ENCODE results near the gene PLCL1.

Gene PLCL1

DNA sequence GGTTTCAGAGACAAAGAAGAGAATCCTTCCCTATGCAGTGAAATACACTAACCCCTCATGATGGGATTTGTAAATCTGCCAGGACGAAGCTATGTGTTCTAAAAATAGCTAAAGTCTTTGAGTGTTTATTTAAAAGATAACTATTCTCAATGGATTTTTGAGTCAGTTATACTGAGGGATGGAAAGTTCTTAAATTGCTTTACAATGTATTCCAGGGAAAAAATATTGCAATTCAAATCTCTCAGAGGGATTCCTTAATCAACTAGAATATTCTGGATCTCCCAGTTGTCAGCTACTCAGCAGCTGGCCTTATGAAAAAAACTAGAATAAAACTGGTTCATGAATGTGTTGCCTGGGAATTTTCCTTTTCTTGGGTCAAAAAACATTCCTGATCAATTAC, 312.4 kb downstream of the PLCL1 start:
- no peak for DNase-seq (ENCODE audit: low read depth)

DNA sequence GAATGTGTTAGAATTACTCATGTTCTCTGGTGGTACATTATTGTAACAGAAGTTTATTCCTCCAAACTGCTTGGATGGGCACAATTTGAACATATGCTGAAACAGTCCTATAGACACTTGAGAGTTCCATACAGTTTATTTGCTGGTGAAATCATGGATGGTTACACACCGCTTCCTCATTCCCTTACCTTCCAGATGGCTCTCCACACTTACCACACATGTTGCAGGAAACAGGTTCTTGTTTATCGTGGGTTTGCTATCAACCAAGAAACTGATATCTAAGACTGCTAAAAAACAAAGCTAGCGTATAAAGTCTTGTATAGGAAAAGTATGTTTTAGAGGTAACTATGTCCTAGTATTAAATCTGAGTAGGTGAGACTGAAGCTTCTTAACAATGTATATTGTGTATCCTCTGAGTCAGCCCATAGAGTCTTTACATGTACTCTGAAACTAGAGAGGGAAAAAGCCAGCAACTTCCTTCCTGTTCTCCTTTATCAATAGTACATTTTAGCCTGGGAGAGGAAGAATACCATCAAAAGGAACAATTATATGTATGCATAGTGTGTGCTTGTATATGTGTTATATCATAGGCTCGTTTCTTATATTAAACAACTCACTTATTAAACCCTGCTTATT, 313.1 kb downstream of the PLCL1 start:
- DNase-seq (ENCODE audit: low read depth): peak; percentile 1

DNA sequence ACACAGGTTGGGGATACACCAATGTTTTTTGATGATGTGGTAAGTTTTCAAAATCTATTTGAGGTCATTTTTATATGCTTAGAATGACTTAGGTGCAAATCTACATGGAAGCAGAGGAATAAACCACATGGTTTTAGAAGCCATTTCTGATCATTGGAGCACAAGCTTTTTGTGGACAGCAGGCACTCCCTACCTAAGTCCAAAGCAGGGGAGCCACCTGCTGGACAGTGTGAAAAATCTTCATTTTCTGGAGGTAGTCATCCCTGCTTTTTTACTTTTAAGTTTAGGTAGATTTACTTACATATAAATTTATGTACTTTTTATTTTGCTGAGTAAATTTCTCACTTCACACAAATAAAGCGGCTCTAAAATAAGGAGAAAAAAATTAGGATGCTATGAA, 323.2 kb downstream of the PLCL1 start:
- DNase-seq (ENCODE audit: low read depth): peak; percentile 65

DNA sequence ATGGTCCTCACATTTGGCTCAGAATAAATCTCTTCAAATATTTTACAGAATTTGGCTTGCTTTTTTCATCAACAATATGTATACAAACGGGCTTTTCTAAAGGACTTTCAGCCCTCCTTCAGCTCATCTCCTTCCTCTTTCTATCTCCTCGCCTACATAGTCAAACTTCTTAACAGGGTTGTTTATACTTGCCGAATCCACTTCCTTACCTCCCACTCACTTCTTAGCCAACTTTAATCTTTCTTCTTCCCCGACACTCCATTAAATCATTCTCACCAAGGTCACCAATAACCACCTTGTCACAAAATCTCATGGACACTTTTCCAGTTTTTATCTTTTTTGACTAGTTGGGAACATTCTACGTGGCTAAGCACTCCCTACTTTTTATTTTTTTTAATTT, 325.2 kb downstream of the PLCL1 start:
- no peak for DNase-seq (ENCODE audit: low read depth)

DNA sequence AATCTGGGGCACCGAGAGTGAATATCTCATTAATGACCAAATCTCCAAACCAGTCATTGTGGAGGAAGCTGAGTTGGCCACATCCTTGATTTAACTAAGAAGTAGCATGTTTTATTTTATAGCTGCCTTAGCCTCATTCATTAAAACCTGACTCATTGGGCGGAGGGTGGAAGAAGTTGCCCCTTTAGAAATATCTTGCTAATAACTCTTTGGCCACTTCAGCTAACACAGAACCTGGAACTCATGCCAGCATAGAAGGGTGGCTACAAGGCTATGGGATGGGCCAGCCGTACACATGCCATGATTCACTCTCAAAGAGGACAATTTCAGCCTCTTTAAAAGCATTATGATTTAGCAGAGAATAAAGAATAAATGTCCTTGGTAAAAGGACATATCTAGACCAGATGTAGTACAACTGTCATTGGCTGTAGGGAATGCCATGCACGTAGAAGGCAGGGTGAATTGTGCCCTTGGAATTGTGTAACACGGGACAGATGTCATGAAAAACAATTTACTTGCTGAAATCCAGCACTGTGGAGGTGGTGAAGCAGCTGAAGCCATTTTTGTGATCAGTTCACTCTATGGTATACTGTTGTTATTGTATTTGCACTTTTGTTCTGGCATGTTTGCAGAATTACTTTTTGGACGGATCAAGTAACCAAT, 330.0 kb downstream of the PLCL1 start:
- DNase-seq (ENCODE audit: low read depth): no peak

DNA sequence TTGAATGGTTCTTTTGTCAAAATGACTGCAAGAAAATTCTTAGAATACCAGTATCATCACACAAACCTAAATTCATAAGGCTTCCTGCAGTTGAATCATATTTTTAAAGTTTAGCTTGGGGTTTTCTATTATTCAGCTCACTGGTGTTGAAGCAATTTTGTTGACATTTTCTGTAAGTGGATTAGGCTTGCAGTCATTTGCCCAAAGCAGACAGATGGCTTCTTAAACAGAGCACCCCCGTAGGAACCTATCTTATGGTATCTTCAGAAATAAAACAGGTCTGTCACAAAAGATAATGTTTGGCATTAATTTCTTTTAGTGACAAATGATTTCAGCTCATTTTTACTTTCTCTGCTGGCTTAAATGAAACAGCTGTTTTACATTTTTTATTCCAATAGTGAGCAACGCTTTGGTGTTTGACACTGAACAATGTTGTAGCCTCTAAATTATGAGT, 331.1 kb downstream of the PLCL1 start:
- DNase-seq (ENCODE audit: low read depth): no peak

DNA sequence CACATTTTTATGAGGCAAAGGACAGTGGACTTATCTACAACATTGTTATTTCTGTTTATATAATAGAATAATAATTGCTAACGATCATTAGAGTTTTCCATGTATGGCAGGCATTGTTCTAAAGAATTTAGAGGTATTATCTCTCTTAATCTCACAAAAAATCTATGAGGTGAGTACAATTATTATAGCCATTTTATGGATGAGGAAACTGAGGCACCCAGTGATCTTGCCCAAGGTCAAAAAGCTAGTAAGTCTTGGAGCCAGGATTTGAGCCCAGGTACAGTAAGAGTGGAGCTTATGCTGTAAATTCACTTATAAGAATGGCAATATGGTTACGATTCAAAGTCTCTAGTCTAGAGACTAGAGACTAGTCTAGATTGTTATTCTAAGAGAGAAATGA, 331.7 kb downstream of the PLCL1 start:
- DNase-seq (ENCODE audit: low read depth): no peak

DNA sequence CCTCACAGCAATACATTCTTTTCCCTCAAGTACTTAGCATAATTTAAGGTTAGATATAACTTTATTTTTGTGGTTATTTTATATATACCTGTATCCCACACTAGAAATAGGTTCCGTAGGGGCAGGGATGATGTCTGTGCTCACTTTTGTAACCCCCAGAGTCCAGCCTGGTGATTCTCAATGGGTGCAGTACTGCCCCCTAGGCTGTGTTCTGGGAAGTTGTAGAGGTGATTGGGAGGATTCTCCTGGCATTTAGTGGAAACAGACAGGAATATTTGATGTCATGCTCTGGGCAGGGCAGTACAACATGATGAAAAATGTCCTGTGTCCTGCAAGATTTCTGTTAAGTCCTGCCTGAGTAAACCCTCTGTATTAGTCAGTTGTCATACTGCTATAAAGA, 333.3 kb downstream of the PLCL1 start:
- DNase-seq (ENCODE audit: low read depth): no peak

DNA sequence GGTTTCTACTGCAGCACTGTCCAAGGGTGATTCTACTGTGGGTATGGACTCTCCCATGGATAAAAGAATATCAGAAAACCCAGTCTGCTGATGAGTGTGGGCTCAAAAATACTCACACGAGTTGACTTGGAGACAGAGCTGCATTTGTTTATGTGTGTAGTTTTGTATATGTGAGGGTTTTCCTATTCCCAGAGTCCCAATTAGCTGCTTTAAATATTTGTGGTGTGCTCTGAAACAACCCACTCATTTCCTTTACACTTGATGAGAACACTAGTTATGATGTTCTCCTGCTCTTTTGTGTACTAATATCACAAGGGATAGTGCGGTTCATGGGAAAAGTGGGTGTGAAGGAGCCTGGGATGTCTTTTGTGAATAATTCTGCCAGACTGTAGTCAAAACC, 337.3 kb downstream of the PLCL1 start:
- no peak for DNase-seq (ENCODE audit: low read depth)

DNA sequence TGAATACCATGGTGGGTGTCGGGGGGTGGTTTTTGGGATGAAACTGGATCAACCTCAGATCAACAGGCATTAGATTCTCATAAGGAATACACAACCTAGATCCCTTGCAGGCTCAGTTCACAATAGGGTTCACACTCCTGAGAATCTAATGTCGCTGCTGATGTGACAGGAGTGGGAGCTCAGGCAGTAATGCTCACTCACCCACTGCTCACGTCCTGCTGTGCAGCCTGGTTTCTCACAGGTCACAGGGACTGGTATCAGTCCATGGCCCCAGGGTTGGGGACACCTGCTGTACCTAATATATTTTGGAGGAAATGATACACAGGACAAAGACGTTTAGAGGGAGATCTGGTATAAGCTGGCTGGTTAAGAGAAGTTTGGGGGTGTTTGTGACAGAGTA, 338.8 kb downstream of the PLCL1 start:
- DNase-seq (ENCODE audit: low read depth): no peak

DNA sequence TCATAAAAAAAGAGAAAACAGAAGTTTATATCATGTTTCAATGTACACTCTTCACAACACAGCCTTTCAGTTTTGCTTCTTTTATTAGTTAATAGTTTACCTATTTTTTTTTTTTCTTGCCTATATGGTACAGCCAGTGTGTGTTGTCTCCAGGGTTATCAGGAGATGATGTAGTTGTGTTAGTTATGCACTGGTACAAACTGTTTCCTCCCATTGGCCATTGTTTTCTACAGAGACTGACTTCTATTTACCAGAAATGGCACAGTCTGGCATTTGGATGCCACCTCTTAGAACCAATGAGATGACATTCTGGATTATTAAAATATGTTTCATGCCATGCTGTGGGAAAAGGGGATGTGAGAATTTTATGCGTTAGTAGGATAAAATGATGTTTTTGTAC, 339.4 kb downstream of the PLCL1 start:
- no peak for DNase-seq (ENCODE audit: low read depth)

DNA sequence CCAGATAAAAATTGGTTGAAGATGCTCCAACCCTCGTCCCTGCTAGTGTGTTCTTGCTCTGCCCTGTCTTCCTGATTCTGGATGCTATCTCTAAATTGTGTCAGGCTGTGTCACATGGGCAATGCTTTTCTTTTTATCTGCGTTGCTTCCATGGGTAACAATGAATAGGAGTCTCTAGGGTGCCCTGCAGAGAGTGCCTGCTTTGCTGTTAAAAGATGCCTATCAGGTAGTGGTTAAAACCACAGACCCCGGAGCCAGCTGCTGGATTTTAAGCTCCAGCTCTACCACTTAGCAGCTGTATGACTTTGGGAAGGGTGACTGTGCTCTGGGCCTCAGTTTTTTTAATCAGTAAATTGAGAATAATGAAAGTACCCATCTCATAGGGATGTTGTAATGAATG, 340.3 kb downstream of the PLCL1 start:
- DNase-seq (ENCODE audit: low read depth): no peak

DNA sequence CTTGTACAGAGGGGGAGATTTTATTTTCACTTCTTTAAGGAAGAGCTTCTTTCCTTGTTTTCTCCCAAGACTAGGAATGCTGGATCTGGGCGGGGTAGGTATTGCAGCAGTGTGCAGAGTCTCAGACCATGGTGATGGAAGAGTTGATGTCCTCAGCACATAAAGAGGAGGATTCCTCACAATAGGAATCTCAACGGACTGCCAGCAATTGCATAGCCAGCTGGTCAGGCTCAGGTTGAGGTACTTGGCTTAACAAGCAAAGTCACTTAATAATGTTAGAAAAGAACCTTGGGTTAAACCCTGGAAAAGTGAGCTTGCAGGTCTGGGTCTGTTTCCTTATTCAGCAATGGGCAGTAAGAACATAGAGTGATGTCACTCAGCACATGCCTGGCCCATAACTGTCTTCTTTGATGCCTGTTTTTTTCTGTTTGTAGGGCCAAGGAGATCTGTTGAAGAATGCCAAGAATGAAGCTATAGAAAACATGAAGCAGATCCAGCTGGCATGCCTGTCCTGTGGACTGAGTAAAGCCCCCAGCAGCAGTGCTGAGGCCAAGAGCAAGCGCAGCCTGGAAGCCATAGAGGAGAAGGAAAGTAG, 342.1 kb downstream of the PLCL1 start:
- no peak for DNase-seq (ENCODE audit: low read depth)

DNA sequence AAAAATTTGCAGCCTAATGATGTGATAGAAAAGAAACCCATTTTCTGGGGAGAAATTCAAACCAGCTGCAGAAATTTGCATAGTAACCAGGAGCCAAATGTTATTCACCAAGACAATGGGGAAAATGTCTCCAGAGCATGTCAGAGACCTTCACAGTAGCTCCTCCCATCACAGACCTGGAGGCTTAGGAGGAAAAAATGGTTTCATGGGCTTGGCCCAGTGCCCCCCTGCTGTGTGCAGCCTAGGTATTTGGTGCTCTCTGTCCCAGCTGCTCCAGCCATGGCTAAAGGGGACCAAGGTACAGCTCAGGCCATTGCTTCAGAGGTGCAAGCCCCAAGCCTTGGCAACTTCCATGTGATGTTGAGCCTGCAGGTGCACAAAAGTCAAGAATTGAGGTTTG, 352.9 kb downstream of the PLCL1 start:
- DNase-seq (ENCODE audit: low read depth): no peak

DNA sequence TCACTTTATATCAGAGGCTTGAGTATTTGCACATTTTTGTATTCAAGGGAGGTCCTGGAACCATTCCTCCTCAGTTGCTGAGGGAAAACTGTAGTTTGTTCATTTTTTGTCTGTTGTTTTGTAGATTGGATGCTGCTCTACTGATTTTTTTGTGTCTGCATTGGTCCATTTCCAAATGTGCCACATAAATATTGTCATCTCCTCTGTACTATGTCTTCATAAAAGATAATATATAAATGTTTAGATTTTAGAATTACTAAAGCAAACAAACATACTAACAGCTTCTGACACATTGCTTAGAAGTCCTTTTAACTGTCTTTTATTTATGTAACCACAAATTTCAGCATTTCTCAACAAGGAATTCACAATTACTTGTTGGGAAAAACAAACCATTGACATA, 356.8 kb downstream of the PLCL1 start:
- no peak for DNase-seq (ENCODE audit: low read depth)

DNA sequence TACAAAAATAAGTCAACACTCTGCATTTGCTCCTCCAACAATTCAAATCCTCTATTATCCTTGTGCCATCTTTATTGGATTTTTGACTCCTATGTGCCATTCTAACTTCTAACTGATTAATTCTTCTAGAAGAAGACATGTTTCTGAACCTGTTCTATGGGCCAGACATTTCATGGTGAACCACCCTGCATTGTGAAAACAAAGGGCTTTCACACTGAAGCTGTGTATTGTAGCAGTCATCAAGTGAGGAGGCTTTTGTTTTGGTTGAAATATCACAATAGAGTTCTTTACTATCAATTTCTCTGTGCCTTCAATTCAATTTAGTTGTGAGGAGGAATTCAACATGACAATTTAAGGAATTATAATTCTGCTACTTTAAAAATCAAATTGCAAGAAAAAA, 357.9 kb downstream of the PLCL1 start:
- DNase-seq (ENCODE audit: low read depth): no peak

DNA sequence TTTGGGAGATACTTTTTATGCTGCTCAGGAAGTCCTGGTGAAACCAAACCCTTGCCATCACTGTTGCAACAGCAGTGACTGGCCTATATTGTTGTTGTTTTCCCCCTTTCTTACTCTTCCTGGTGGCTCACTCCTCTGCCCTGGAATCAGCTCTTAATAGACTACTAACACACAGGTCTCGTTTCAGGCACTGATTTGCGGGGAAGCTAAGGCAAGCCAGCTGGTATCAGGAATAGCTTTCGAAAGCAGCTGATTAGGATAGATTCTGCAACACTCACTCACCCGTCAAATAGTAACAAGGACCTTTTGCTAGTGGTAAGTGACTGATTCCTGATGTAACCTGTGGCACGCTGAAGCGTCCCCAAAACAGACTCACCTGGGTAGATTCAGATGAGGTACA, 360.4 kb downstream of the PLCL1 start:
- DNase-seq (ENCODE audit: low read depth): no peak

DNA sequence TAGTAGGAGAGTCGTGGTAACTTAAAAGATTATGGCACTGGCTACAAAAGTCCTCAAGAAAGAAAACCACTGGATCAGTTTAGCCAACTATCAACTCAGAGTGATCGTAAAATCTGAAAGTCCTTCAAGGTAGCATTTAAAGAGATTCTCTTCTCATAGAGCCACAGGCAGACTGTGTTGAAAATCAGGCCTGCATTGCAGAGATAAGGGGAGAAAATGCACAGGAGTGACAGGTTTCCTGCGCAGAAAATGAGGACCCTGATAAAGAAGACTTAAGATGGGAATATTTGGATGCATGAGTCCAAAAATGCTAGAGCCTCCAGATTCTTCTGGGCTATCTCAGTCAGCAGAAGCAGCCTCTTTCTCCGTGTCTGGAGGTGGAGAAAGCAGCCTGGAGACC, 360.9 kb downstream of the PLCL1 start:
- DNase-seq (ENCODE audit: low read depth): no peak

DNA sequence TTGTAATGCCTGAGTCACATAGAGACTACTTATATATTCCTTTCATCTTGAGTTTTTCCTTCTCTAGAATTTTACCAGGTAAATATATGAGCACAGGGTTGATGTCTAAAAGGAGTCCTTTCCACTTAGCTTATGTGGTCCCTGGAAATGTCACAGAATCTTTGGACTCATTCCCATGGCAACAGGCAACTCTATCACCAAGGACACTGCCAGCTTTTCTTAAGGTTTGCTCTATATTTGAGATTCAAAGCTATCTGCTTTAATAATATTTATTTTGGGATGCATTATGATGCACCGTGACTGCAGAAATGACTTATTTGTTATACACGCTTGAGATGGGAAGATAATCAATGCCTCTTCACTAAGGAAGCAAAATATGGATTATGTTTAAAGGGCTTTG, 363.0 kb downstream of the PLCL1 start:
- no peak for DNase-seq (ENCODE audit: low read depth)

DNA sequence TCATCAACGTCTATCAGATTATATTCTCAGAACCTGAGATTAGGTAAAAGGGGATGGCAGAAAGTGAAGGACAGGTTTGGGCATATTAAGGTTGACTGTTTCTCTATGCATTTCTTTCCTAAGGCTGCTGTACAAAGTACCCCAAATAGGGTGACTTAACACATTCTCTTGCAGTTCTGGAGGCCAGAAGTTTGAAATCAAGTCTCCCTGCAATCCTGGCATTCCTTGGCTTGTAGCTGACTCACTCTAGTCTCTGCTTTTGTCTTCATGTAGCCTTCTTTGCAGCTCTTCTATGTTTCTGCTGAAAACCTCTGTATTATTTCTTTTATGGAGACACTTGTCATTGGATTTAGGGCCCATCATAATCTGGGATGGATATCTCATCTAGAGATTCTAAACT, 364.3 kb downstream of the PLCL1 start:
- DNase-seq (ENCODE audit: low read depth): no peak

DNA sequence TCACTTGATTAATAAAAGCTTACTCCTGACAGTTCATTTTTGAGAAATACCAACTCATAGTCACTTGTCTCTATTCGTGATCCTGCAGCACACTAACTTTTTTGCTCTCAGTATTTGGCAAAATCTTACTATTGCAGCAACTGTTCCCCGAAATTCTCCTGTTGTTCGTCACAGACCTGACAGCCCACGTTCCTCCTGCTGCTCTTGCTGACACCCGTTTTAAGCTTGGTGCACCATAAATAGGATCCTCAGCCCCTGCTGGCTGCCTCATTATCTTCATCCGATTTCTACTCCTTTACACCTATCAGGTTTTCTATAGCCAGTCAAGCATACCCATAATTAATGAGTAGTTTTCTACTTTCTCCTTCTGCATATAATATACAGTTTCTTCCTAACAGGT, 368.8 kb downstream of the PLCL1 start:
- no peak for DNase-seq (ENCODE audit: low read depth)

DNA sequence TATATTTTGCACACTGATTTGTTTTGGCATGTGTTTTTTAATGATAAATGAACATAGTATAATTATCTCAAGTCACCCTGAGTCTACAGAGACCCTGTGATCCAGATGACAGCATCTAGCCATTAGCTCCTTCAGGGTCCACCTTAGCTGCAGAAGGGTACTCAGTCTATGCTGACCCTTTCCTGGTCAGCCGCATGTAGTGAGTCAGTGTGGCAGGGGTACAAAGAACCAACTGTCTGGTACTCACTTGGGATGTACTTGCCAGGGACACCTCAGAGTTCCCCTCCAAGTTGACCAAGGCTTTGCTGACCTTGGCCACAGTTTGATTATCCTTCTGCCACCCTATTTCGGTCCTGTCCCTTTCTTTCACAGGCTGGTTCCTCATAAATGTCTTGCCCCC, 369.5 kb downstream of the PLCL1 start:
- no peak for DNase-seq (ENCODE audit: low read depth)

DNA sequence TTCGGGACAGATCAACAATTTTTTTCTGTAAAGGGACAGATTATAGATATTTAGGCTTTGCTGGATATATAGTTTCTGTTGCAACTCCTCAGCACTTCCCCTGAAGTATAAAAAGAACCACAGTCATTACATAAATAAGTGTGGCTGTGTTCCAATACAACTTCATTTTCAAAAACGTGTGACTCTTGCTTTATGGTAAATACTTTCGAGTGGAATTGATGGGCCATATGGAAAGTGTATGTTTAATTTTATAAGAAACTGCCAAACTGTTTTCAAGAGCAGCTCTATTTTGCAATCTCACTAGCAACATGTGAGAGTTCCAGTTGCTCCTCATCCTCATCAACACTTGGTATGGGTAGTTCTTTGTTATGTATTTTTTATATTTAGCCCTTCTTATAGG, 370.9 kb downstream of the PLCL1 start:
- no peak for DNase-seq (ENCODE audit: low read depth)

DNA sequence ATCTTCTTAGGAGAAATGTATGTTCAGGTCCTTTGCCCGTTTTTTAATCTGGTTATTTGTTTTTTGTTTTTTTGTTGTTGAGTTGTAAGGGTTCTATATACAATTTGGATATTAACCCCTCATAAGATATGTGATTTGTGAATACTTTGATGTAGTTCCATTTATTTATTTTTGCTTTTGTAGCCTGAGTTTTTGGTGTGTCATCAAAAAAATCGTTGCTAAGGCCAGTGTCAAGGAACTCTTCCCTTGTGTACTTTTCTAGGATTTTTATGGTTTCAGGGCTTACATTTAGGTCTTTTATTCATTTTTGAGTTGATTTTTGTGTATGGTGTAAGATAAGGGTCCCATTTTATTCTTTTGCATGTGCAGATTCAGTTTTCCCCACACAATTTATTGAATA, 372.6 kb downstream of the PLCL1 start:
- no peak for DNase-seq (ENCODE audit: low read depth)

All from amniotic epithelial cell (primary cell).